Suprapubic skin (tissue), 3 donors: ENCODE results near the gene MAGI1.

ENCODE experiments used
- CTCF ChIP-seq, 2 donors: fragments of 200-600 bp in 1 of 2; fragments of 450-650 bp in 1 of 2; sonication (generic) in 1 of 2; IDR thresholded peaks; one replicate each; pipeline ENCODE4 v1.5.1; 2016 to 2019; ENCODE audit warnings: antibody characterized with exemption in 2 of 2, mild to moderate bottlenecking in 1 of 2, moderate library complexity in 1 of 2
- POLR2A ChIP-seq, 2 donors: fragments of 450-650 bp; IDR thresholded peaks; one replicate each; pipeline ENCODE4 v1.6.1; 2017; ENCODE audit warnings: antibody characterized with exemption in 2 of 2, mild to moderate bottlenecking in 2 of 2, moderate library complexity in 2 of 2

- TF ChIP-seq CTCF (IDR thresholded peaks at IDR 0.05) (no peak), POLR2A (IDR thresholded peaks at IDR 0.05) (no peak)
Observed at GRCh38 chr3:65995030-65995429, 43.7 kb downstream of the MAGI1 start.
